GM19324 (cell line): ENCODE data around the gene USP9X.
A peak's percentile ranks its signal among the peaks of the same experiment; 100 is the strongest.
"Not testable (repeated sequence)": the region's sequence is repeated elsewhere in the genome, so short reads cannot be mapped to it uniquely, and the experiment has no call there.

Experiments
- ATAC-seq: cut with Tn5 transposase; IDR thresholded peaks from one replicate; pipeline ENCODE4 v1.9.1; 2021; ENCODE audit warnings: mild to moderate bottlenecking, moderate library complexity; ENCODE audit not compliant: unreplicated experiment, low FRiP score

USP9X gene

DNA sequence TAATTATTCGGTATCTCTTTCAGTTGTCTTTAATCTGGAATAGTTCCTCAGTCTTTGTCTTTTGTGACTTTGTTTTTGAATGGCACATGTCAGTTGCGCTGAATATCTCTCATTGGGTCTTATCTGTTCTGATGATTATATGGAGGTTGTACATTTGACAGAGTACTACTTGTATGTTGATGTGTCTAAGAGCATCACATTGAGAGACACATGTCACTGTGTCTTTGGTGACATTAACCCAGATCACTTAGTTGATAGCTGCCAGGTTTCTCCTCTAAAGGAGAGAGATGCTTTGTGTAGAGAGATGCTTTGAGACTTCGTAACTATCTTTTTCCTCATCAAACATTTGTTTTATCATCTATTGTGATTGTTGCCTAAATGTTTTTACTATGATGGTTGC, 92.1 kb downstream of the USP9X start:
- ATAC-seq: no peak

DNA sequence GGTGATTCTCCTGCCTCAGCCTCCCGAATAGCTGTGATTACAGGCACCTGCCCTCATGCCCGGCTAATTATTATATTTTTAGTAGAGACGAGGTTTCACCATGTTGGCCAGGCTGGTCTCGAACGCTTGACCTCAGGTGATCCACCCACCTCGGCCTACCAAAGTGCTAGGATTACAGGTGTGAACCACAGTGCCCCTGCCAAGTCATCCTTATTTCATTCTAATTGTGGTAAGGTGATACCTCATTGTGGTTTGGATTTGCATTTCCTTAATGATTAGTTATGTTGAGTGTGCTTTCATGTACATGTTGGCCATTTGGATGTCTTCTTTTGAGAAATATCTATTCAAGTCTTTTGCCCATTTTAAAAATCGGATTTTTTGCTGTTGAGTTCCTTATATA, 93.0 kb downstream of the USP9X start:
- no peak for ATAC-seq

DNA sequence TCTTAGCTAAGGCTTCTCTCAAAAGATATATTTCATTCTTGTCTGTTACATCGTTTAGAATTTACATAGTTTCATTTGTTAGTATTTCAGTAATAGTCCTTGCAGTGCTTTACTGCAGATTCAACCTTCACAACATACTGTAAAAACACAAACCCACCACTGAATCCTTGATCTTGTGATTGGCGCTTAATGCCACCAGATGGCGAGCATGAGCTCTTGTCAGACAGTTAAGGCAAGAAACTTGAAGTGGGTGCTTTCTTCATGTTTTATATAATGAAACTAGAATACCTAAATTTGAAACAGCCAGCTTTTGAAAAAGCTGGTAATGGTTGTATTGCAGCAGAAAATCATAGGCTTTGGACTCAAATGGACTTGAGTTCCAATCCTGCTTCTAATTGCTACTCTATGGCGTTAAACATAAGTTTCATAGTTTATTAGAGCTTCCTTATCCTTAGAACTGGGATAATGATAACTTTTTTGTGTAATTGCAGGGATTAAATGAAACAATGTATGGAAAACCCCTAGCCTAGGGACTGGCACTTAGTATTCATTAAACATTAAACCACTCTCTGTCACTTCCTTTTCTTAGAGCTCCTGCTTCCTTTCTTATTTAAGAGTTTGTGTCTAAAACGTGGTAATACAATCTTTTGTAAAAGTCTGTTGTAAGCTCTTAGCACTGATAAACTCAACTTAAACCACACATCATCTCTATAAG, 95.1 kb downstream of the USP9X start:
- ATAC-seq: peak; percentile 49

DNA sequence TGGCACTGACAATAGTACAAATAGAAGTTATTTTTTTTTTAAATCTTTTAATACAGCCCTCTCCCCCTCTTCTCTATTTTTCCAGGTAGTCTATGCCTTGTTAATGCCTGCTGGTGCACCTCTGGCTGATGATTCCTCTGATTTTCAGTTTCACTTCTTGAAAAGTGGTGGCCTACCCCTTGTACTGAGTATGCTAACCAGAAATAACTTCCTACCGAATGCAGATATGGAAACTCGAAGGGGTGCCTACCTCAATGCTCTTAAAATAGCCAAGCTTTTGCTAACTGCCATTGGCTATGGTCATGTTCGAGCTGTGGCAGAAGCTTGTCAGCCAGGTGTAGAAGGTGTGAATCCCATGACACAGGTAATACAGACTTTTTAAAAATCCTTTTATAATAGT, 99.1 kb downstream of the USP9X start:
- ATAC-seq: peak; percentile 49

DNA sequence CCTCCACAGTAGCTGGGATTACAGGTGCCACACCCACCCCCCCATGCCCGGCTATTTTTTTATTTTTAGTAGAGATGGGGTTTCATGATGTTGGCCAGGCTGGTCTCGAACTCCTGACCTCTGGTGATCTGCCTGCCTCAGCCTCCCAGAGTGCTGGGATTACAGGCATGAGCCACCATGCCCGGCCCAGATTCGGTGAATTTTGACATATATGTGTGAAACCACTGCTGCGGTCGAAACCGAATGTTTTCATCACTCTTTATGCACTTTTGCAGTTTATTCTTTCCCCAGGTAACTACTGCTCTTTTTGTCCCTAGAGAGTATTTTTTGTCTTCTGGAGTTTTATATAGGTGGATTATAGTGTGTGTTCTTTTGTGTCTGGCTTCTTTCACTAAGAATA, 101.7 kb downstream of the USP9X start:
- not testable (repeated sequence) for ATAC-seq

DNA sequence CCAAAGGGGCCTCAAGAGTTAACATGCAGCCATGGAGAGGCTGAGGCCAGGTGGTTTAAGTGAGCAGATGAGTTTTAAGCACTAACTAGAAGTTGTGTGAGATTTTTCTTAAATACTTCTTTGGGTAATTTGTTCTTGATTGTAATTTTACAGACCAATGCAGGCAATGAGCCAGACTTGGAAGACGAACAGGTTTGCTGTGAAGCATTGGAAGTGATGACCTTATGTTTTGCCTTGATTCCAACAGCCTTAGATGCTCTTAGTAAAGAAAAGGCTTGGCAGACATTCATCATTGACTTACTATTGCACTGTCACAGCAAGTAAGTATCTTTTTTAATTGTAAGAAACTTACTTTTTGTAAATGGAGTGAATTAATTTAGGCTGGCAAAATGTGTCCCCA, 103.9 kb downstream of the USP9X start:
- no peak for ATAC-seq

DNA sequence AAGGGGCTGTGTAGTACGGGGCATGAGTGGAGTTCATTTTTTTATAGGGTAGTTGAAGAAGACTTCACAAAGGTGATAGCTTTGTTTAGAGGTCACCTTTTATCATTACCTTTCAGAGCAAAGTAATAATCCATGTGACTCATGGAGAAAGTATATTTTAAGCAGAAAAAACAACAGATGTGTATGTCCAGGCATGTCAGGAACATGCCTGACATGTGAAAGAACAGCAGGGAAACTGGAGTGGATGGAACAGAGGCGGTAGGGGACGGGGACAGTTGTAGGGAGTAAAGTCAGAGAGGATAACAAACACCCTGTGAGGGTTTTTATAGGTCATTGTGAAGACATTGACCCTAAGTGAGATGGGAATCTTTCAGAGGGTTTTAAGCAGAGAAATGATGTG, 107.6 kb downstream of the USP9X start:
- no peak for ATAC-seq

DNA sequence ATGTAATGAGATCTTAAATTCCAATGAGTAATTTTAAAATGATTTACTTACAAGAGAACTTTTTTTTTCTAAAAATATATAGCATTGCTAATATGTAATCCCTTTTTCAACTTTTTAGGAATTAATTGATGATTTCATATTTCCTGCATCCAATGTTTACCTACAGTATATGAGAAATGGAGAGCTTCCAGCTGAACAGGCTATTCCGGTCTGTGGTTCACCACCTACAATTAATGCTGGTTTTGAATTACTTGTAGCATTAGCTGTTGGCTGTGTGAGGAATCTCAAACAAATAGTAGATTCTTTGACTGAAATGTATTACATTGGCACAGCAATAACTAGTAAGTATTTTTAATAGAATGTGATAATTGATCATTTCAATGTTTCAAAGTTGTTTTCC, 113.2 kb downstream of the USP9X start:
- ATAC-seq: no peak

DNA sequence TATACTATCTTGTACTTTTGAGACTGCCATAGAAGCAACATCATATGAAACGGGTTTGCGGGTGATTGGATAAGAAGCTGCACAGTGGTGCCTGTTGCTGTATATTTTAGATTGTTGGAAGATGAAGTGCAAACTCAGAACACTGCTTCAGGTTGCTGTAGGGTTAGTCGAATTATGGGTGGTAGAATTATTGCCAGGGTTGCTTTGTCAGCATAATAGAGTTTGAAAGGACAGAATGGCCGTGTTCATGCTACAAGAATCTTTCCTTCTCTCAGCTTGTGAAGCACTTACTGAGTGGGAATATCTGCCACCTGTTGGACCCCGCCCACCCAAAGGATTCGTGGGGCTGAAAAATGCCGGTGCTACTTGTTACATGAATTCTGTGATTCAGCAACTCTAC, 115.5 kb downstream of the USP9X start:
- ATAC-seq: no peak

DNA sequence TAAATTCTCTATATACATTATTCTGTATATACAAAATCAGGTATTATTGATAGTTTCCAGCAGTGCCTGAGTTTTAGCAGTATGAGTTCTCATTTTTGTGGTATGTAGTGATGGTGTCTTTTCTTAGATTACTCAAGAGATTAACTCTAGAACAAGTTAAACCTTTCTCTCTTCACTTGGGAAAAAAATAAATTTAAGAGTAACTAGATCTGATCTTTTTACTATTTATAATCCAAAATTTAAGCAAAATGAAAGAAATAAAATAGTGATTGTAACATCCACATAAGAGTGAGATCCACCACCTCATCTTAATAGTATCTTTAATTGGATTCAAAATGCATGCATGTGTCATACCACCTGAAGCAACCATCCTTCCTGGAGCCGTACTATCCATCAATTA, 124.6 kb downstream of the USP9X start:
- no peak for ATAC-seq

DNA sequence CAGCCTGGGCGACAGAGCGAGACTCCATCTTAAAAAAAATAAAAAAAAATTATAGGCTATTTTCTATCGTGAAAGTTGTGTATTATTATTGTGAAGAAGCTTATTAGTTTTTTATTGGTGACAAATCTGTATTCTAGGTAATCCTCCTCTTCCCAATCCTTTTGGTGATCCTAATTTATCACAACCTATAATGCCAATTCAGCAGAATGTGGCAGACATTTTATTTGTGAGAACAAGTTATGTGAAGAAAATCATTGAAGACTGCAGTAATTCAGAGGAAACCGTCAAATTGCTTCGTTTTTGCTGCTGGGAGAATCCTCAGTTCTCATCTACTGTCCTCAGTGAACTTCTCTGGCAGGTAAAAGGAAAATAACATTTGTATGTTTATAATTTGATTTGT, 139.4 kb downstream of the USP9X start:
- ATAC-seq: no peak

DNA sequence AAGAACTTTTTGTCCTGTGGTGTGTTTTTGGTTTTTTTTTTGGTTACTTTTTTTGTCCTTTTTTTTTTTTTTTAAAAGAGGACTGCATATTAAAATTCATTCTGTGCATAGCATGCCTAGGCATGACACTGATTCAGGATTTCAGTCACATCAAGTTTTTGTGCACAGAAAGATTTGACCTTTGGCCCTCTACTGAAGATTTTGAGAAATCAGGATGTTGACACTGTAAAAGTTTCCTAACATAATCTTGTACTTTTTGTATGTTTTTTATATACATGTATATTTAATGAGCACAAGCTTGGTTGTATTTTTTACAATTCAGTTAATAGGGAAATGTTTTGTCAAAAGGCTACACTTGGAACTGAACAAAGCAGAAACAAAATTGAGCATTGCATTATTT, 148.7 kb downstream of the USP9X start:
- no peak for ATAC-seq

DNA sequence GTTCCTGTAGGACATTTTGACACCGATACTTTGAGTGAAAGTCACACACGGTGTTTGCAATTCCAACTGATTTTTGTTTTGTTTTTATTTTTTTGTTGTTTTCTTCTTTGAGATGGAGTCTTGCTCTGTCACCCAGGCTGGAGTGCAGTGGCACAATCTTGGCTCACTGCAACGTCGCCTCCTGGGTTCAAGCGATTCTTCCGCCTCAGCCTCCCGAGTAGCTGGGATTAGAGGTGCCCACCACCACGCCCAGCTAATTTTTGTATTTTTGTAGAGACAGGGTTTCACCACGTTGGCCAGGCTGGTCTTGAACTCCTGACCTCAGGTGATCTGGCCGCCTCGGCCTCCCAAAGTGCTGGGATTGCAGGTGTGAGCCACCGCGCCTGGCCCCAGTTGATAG, 149.2 kb downstream of the USP9X start:
- not testable (repeated sequence) for ATAC-seq

DNA sequence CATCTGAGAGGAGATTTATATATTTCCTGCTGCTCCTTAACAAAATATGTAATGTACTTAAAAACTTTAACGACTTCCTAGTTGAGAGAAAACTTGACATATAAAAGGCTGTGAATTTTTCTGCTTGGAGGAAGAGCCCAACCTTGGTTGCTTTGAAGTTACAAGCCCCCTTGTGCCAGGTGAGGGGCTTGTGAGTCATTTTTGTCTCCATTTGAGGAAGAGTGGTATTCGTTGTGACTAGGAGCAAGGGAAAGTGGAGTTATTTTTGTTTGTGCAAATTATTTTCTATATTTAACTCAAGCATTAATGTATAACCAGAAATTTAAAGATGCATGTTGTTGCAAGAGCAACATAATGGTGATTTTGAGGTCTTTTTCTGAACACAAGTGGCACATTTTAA, 149.7 kb downstream of the USP9X start:
- ATAC-seq: no peak

DNA sequence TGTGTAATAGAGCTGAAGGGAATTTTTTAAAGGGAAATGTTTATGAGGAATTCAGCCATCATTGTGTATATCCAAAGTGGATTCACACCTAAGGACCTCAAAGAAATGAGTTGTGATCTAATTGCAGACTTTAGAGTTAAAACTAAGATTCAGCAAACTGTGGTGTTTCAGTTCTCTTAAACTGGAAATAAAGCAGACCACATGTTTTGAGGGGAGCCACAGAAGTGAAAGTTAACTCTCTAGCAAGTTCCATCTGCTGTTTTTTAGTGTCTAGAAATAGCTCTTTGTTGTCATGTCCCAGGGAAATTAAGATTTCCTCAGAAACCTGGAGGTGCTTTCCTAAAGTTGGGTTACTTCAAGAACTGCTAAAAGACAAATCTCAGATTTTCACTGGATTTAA, 151.4 kb downstream of the USP9X start:
- ATAC-seq: no peak

DNA sequence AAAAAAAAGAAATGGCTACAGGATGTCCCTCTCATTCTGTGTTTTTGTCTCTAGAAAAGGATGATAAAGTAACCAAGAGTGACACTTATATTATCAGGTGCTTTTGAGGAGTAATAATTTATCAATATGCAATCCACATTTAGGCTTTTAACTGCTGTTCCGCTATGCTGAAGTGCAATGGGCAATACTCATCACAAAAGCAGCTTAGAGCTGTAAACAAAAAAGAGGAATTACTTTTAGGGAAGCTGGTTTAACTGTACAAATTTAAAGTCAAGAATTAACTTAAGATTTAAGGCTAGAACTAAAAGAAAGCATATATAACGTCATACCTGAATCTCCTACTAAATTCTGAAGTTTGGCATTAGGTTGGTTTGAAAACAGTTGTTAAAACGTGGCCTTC, 155.3 kb downstream of the USP9X start:
- no peak for ATAC-seq

DNA sequence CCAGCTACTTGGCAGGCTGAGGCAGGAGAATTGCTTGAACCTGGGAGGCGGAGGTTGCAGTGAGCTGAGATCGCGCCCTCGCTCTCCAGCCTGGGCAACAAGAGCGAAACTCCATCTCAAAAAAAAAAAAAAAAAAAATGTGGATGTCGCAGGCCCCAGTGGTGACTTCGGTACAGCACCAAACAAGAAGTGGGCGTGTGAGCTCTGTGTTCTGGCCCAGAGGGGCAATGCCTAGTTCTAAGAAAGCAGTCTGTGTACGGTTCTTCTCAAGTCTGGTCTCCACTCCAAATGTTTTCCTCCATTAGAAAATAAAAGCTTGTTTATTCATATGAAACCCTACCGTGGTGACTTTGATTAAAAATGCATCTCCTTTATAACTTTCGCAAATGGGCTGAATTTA, 156.7 kb downstream of the USP9X start:
- no peak for ATAC-seq

DNA sequence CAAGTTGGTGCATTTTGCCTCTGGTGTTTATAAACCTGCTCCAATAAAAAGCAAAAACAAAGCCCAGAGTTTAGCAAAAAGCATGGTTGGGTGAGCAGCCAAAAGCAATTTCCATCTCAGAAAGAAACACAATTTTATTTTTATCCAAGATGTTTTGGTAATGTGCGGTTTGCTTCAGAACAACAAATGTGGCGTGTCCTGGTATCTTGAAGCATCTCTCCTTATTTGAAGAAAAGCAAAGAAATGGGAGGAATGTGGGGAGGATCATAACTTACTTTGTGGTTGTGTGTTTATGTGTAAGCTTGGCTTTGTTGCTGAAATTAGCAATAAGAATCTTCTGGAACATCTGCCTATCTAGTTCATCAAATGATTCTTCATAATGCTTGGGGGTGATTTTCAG, 160.4 kb downstream of the USP9X start:
- ATAC-seq: no peak

DNA sequence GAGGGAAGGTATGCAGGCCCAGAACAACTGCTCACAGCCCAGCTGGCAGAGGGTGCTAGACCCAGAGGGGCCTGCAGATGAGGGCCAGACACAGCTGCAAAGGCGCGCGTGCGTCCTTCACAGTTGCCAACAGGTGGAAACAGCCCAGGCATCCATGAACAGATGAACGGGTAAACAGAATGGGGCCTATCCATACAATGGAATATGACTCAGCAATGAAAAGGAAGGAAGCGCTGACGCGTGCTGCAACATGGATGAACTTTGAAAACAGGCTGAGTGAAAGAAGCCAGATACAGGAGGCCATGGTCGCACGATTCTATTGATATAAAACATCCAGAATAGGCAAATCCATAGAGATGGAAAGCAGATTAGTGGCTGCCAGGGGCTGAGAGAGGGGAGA, 165.6 kb downstream of the USP9X start:
- no peak for ATAC-seq

DNA sequence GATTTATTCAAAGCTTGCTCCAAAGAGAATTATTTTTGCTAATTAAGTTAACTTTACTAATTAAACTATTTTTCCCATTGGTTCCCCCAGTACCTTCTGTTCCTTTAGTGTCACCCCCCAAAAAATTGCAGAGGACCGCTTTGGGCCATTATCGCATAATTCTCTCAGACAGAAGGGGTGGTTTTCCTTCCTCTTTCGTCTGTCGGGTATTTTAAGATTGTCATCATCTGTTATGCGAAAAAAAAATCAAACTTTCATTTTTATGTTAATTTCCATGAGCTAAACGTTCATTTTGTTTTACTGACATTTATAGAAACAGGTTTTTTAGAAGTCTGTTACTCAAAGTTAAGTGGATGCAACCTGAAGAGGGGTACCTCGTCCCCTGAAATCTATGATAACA, 172.6 kb downstream of the USP9X start:
- no peak for ATAC-seq

DNA sequence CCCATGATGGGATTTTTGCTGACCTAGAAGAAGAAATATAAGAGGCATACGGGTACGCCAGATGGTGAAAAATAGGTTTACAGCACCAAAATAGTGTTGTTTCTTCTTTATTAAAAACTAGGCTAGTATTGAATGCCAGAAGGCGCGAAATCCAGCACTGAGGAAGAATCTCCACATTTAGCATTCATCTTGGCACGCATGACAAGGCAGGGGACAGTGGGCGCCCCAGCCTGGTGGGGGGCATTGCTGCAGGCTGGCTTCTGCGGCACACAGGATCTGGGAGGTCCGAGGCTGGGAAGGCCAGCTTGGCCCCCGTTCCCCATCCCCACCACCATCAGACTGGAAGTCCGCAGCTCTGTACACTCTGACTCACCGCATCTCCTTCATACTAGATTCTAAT, 173.0 kb downstream of the USP9X start:
- no peak for ATAC-seq

DNA sequence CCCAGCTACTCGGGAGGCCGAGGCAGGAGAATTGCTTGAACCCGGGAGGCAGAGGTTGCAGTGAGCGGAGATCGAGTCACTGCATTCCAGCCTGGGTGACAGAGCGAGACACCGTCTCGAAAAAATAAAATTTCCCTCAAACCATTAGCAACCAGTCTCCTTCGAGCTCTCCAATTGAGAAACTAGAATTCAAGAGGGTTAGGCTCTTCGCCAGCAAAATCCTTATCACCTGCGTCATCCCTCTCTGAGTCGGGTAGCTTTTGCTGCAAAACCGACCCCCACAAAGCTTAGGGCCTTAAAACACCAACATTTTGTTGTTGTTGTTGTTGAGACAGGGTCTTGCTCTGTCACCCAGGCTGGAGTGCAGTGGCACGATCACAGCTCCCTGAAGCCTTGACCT, 173.6 kb downstream of the USP9X start:
- ATAC-seq: no peak

DNA sequence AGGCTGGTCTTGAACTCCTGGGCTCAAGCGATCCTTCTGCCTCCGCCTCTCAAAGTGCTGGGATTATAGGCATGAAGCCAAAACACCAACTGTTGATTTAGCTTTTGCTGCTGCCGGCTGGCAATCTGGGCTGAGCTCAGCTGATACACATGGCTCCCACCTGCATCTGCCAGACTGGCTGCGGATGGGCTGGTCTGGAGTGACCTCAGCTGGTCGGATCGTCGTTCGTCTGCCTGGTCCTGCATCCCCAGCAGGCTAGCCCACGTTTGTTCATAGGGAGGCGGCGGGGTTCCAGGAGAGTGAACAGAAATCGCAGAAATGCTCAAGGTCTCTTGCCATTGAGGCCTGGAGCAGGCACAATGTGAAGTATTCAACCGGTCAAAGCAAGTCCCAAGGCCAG, 174.3 kb downstream of the USP9X start:
- ATAC-seq: no peak
